ENCODE measurements around the gene VN1R5.

Gene VN1R5

DNA sequence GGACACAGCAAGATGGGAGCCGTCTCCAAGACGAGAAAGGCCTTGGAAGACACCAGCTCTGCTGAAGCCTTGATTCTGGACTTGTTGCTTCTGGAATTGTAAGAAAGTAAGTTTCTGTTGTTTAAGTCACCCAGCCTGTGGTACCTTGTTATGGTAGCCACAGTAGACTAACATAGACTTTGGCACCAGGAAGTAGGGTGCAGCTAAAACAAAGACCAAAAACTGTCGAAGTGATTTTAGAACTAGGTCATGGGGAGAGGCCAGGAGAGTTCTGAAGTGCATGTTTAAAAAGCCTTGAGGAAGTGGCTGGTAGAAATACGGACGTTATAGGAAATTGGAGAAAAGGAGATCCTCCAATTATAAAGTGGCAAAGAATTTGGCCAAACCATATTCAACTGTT is 47.3 kb downstream of the VN1R5 start:
- DNase-seq = no peak

GRCh38 chr1:247304031-247304430 is 48.2 kb downstream of the VN1R5 start:
- DNase-seq = no peak

Data from activated T-cell treated with anti-CD3 and anti-CD28 coated beads for 4 hours (primary cell).